SK-N-SH treated with all-trans-retinoic acid at 6 μM for 48 hours (cell line): Measurements from ENCODE around the gene KCTD3.

Source experiments
- ATAC-seq: fragments of 200-7000 bp; cut with Tn5 transposase; 3 replicates; pipeline ENCODE4 v1.9.1; 2020; ENCODE audit warnings: mild to moderate bottlenecking, moderate library complexity
- BACH2 ChIP-seq: fragments of 250-450 bp; sonication (Bioruptor Pico); IDR thresholded peaks from 2 replicates; pipeline ENCODE4 v1.9.0; 2021; ENCODE audit warnings: mild to moderate bottlenecking, borderline replicate concordance
- ESRRG ChIP-seq: fragments of 250-450 bp; sonication (Bioruptor Pico); IDR thresholded peaks from 2 replicates; pipeline ENCODE4 v1.6.1; 2021; ENCODE audit warnings: mild to moderate bottlenecking
- GLIS3 ChIP-seq: fragments of 250-450 bp; sonication (Bioruptor Pico); IDR thresholded peaks from 2 replicates; pipeline ENCODE4 v1.5.0; 2020; ENCODE audit warnings: mild to moderate bottlenecking, moderate library complexity
- ISL1 ChIP-seq: fragments of 250-450 bp; sonication (Bioruptor Pico); IDR thresholded peaks from 2 replicates; pipeline ENCODE4 v2.1.2; 2022; ENCODE audit warnings: mild to moderate bottlenecking, moderate library complexity
- OSR1 ChIP-seq: fragments of 250-450 bp; sonication (Bioruptor Pico); IDR thresholded peaks from 2 replicates; pipeline ENCODE4 v1.8.0; 2022; ENCODE audit warnings: moderate library complexity, mild to moderate bottlenecking, inconsistent platforms
- RARB ChIP-seq: fragments of 250-450 bp; sonication (Bioruptor Pico); IDR thresholded peaks from 2 replicates; pipeline ENCODE4 v1.8.0; 2021; ENCODE audit warnings: mild to moderate bottlenecking, moderate library complexity
- SNAI2 ChIP-seq: fragments of 250-450 bp; sonication (Bioruptor Pico); IDR thresholded peaks from 2 replicates; pipeline ENCODE4 v1.5.0; 2020; ENCODE audit warnings: mild to moderate bottlenecking, moderate library complexity
- TCF4 ChIP-seq: fragments of 250-450 bp; sonication (Bioruptor Pico); IDR thresholded peaks from 2 replicates; pipeline ENCODE4 v1.8.0; 2021; ENCODE audit warnings: mild to moderate bottlenecking, moderate library complexity, borderline replicate concordance
- TOX ChIP-seq: fragments of 250-450 bp; sonication (Bioruptor Pico); IDR thresholded peaks from 2 replicates; pipeline ENCODE4 v1.8.0; 2021; ENCODE audit warnings: mild to moderate bottlenecking, moderate library complexity, borderline replicate concordance
- ZC3H10 ChIP-seq: fragments of 250-450 bp; sonication (Bioruptor Pico); IDR thresholded peaks from 2 replicates; pipeline ENCODE4 v1.5.1; 2021; ENCODE audit warnings: mild to moderate bottlenecking, moderate library complexity
- ZFP30 ChIP-seq: fragments of 450-650 bp; formaldehyde crosslinking; IDR thresholded peaks from 2 replicates; pipeline ENCODE4 v1.5.0; 2022; ENCODE audit warnings: mild to moderate bottlenecking, moderate library complexity
- ZNF565 ChIP-seq: fragments of 450-650 bp; formaldehyde crosslinking; conservative IDR thresholded peaks from 2 replicates; pipeline ENCODE4 v1.5.0; 2020; ENCODE audit warnings: low read depth, mild to moderate bottlenecking, moderate library complexity
- ZNF70 ChIP-seq: fragments of 450-650 bp; formaldehyde crosslinking; IDR thresholded peaks from 2 replicates; pipeline ENCODE4 v1.5.0; 2020; ENCODE audit warnings: mild to moderate bottlenecking, moderate library complexity
- TF ChIP-seq, protein P1 (sequence below): fragments of 250-450 bp; sonication (Bioruptor Pico); IDR thresholded peaks from 2 replicates; pipeline ENCODE4 v1.5.1; 2021; ENCODE audit warnings: mild to moderate bottlenecking, moderate library complexity
- TF ChIP-seq, protein P2 (sequence below): fragments of 250-450 bp; sonication (Bioruptor Pico); IDR thresholded peaks from 2 replicates; pipeline ENCODE4 v1.8.0; 2020; ENCODE audit warnings: mild to moderate bottlenecking, moderate library complexity, borderline replicate concordance
- TF ChIP-seq, protein P3 (sequence below): fragments of 250-450 bp; sonication (Bioruptor Pico); IDR thresholded peaks from 2 replicates; pipeline ENCODE4 v1.5.1; 2020; ENCODE audit warnings: low read depth, mild to moderate bottlenecking, moderate library complexity
- TF ChIP-seq, protein P4 (sequence below): fragments of 250-450 bp; sonication (Bioruptor Pico); IDR thresholded peaks from 2 replicates; pipeline ENCODE4 v1.8.0; 2021; ENCODE audit warnings: low read depth, mild to moderate bottlenecking, moderate library complexity, borderline replicate concordance
- TF ChIP-seq, protein P5 (sequence below): fragments of 250-450 bp; sonication (Bioruptor Pico); IDR thresholded peaks from 2 replicates; pipeline ENCODE4 v1.5.0; 2020; ENCODE audit warnings: mild to moderate bottlenecking, moderate library complexity

KCTD3 gene

DNA sequence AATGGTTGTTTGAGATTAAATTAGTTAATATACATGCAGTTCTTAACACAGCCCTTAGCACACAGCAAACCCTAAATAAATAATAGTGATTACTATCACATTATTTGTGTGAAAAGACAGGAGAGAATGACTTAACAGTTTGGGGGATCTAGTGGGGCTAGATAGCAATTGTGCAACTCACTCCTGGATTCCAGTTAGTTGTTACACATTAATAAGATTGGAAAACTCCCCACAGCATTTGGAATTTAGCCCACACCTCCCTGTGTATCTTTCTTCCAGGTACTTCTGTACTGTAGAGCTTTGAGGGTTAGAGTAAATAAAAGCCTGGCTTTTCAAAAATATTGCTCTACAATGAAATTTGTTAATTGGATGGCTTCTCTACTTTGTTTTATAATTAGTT lies 93.2 kb downstream of the KCTD3 start:
- ATAC-seq: no peak
- TF ChIP-seq ZNF70 (CRISPR knock-in tag): no peak
- no peak for TF ChIP-seq ZC3H10
- TF ChIP-seq ZFP30 (CRISPR knock-in tag): no peak
- no peak for TF ChIP-seq ESRRG
- TF ChIP-seq GLIS3 (CRISPR knock-in tag): no peak
- TF ChIP-seq, protein P1, sequence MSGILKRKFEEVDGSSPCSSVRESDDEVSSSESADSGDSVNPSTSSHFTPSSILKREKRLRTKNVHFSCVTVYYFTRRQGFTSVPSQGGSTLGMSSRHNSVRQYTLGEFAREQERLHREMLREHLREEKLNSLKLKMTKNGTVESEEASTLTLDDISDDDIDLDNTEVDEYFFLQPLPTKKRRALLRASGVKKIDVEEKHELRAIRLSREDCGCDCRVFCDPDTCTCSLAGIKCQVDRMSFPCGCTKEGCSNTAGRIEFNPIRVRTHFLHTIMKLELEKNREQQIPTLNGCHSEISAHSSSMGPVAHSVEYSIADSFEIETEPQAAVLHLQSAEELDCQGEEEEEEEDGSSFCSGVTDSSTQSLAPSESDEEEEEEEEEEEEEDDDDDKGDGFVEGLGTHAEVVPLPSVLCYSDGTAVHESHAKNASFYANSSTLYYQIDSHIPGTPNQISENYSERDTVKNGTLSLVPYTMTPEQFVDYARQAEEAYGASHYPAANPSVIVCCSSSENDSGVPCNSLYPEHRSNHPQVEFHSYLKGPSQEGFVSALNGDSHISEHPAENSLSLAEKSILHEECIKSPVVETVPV (CRISPR knock-in tag): no peak

DNA sequence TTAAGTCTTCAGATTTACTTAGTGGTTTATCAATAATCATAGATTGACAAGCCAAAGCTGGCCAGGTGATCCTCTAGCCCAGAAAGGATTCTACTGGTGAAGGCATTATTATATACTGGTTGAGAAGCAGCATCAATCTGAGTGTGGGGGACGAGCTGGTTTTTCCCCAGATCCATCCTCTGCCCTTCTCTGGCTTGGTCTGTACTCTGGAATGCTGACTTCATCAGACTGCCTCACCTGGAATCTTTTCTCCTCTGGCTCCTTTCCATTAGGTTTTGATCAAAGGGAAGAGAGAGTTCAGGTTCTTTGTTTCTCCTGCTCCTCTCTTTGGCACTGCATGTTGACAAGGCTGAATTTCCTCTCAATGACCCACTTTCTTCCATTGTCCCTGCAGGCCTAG lies 93.9 kb downstream of the KCTD3 start:
- no peak for ATAC-seq
- TF ChIP-seq ZNF565 (CRISPR knock-in tag) (no peak), ZC3H10 (no peak), SNAI2 (CRISPR knock-in tag) (no peak), ISL1 (no peak), TOX (CRISPR knock-in tag) (no peak), BACH2 (CRISPR knock-in tag) (no peak), ZNF70 (CRISPR knock-in tag) (no peak), TCF4 (no peak), RARB (no peak), ZFP30 (CRISPR knock-in tag) (no peak)
- TF ChIP-seq, protein P2, sequence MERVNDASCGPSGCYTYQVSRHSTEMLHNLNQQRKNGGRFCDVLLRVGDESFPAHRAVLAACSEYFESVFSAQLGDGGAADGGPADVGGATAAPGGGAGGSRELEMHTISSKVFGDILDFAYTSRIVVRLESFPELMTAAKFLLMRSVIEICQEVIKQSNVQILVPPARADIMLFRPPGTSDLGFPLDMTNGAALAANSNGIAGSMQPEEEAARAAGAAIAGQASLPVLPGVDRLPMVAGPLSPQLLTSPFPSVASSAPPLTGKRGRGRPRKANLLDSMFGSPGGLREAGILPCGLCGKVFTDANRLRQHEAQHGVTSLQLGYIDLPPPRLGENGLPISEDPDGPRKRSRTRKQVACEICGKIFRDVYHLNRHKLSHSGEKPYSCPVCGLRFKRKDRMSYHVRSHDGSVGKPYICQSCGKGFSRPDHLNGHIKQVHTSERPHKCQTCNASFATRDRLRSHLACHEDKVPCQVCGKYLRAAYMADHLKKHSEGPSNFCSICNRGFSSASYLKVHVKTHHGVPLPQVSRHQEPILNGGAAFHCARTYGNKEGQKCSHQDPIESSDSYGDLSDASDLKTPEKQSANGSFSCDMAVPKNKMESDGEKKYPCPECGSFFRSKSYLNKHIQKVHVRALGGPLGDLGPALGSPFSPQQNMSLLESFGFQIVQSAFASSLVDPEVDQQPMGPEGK: no peak
- TF ChIP-seq, protein P3, sequence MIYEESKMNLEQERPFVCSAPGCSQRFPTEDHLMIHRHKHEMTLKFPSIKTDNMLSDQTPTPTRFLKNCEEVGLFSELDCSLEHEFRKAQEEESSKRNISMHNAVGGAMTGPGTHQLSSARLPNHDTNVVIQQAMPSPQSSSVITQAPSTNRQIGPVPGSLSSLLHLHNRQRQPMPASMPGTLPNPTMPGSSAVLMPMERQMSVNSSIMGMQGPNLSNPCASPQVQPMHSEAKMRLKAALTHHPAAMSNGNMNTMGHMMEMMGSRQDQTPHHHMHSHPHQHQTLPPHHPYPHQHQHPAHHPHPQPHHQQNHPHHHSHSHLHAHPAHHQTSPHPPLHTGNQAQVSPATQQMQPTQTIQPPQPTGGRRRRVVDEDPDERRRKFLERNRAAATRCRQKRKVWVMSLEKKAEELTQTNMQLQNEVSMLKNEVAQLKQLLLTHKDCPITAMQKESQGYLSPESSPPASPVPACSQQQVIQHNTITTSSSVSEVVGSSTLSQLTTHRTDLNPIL (CRISPR knock-in tag): no peak
- TF ChIP-seq, protein P1 (CRISPR knock-in tag): no peak

DNA sequence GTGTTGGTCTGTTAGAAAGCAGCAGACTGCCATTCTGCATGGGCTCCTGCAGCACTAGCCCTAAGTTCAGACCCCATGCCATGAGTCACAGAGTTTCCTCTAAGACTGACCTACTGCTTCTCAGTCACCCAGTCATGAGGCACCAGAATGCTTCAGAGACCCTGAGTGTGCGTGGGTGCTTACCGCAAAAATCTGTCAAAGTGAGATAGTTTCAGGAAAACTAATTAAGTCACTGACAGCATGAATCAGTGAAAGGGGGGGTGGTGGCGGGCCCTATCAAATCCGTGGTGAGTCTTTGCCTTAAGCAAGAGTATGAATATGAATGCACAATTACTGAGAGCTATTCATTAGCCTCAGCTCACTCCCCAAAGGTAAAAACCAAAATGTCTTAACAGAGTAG lies 98.1 kb downstream of the KCTD3 start:
- no peak; the same call in 2 of the 3 replicates for ATAC-seq
- TF ChIP-seq OSR1 (no peak), ESRRG (no peak), TCF4 (no peak)
- TF ChIP-seq, protein P1 (CRISPR knock-in tag): no peak
- TF ChIP-seq, protein P4, sequence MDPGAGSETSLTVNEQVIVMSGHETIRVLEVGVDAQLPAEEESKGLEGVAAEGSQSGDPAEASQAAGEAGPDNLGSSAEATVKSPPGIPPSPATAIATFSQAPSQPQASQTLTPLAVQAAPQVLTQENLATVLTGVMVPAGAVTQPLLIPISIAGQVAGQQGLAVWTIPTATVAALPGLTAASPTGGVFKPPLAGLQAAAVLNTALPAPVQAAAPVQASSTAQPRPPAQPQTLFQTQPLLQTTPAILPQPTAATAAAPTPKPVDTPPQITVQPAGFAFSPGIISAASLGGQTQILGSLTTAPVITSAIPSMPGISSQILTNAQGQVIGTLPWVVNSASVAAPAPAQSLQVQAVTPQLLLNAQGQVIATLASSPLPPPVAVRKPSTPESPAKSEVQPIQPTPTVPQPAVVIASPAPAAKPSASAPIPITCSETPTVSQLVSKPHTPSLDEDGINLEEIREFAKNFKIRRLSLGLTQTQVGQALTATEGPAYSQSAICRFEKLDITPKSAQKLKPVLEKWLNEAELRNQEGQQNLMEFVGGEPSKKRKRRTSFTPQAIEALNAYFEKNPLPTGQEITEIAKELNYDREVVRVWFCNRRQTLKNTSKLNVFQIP (CRISPR knock-in tag): no peak
- TF ChIP-seq, protein P5, sequence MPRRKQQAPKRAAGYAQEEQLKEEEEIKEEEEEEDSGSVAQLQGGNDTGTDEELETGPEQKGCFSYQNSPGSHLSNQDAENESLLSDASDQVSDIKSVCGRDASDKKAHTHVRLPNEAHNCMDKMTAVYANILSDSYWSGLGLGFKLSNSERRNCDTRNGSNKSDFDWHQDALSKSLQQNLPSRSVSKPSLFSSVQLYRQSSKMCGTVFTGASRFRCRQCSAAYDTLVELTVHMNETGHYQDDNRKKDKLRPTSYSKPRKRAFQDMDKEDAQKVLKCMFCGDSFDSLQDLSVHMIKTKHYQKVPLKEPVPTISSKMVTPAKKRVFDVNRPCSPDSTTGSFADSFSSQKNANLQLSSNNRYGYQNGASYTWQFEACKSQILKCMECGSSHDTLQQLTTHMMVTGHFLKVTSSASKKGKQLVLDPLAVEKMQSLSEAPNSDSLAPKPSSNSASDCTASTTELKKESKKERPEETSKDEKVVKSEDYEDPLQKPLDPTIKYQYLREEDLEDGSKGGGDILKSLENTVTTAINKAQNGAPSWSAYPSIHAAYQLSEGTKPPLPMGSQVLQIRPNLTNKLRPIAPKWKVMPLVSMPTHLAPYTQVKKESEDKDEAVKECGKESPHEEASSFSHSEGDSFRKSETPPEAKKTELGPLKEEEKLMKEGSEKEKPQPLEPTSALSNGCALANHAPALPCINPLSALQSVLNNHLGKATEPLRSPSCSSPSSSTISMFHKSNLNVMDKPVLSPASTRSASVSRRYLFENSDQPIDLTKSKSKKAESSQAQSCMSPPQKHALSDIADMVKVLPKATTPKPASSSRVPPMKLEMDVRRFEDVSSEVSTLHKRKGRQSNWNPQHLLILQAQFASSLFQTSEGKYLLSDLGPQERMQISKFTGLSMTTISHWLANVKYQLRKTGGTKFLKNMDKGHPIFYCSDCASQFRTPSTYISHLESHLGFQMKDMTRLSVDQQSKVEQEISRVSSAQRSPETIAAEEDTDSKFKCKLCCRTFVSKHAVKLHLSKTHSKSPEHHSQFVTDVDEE: no peak
